Measurements from ENCODE around the gene SLC22A23.

SLC22A23 gene

GRCh38 chr6:3229566-3230178, 227.2 kb downstream of the SLC22A23 start:
- H2BK120ac ChIP-seq (ENCODE audit: low read depth, low read length), result no peak overlapping the region
- H3K4me3 ChIP-seq (ENCODE audit: low read length), result no peak overlapping the region
- no peaks in the 10 kb centered on the region for H3K4me1 ChIP-seq (ENCODE audit: control insufficient read depth, low read depth, low read length)
- H3K23ac ChIP-seq (ENCODE audit: low read length), result no peak overlapping the region
- H3K27me3 ChIP-seq (ENCODE audit: insufficient read depth, low read length, poor library complexity), result no peaks in the 10 kb centered on the region
- no peak overlapping the region for H2BK5ac ChIP-seq (ENCODE audit: low read length)
- peak overlapping the region; percentile 45 for H3K18ac ChIP-seq (ENCODE audit: low read length)
- no peak overlapping the region for H3K4ac ChIP-seq (ENCODE audit: low read depth, low read length)
- H3K4me2 ChIP-seq (ENCODE audit: low read length), result peak overlapping the region; percentile 18
- no peak overlapping the region for H4K8ac ChIP-seq (ENCODE audit: low read depth, low read length)
- no peaks in the 10 kb centered on the region for H3K36me3 ChIP-seq (ENCODE audit: control insufficient read depth, insufficient read depth, low read length)
- H3K56ac ChIP-seq (ENCODE audit: low read length), result peak overlapping the region; percentile 93
- no peak overlapping the region for H4K5ac ChIP-seq (ENCODE audit: low read length)
- peaks cover 19% of the 10 kb centered on the region for H3K79me2 ChIP-seq (ENCODE audit: control insufficient read depth, insufficient read depth, low read length)
- H3K79me1 ChIP-seq (ENCODE audit: low read length), result no peaks in the 10 kb centered on the region
- peak overlapping the region; percentile 79 for H3K9ac ChIP-seq (ENCODE audit: low read length)
- no peak overlapping the region for H3K27ac ChIP-seq (ENCODE audit: low read depth, low read length)
- no CpG with 5 or more reads among the region's 28 CpGs for WGBS (ENCODE audit: extremely low coverage, insufficient coverage, low lambda C conversion rate)
- H2BK15ac ChIP-seq (replicated peaks; ENCODE audit: low read depth), result no peak overlapping the region
- H2AK5ac ChIP-seq (ENCODE audit: low read length), result no peak overlapping the region
- peak; percentile 79 for DNase-seq

GRCh38 chr6:3228771-3229565, 227.9 kb downstream of the SLC22A23 start:
- H2AK5ac ChIP-seq (ENCODE audit: low read length), result no peak overlapping the region
- H3K9ac ChIP-seq (ENCODE audit: low read length), result peak overlapping the region; percentile 79
- H2BK15ac ChIP-seq (replicated peaks; ENCODE audit: low read depth), result no peak overlapping the region
- H2BK5ac ChIP-seq (ENCODE audit: low read length), result no peak overlapping the region
- no peak overlapping the region for H4K8ac ChIP-seq (ENCODE audit: low read depth, low read length)
- H3K4me1 ChIP-seq (ENCODE audit: control insufficient read depth, low read depth, low read length), result no peaks in the 10 kb centered on the region
- H3K4me2 ChIP-seq (ENCODE audit: low read length), result peak overlapping the region; percentile 18
- no peaks in the 10 kb centered on the region for H3K79me1 ChIP-seq (ENCODE audit: low read length)
- H3K27ac ChIP-seq (ENCODE audit: low read depth, low read length), result no peak overlapping the region
- no CpG with 5 or more reads among the region's 62 CpGs for WGBS (ENCODE audit: extremely low coverage, insufficient coverage, low lambda C conversion rate)
- peaks cover 2% of the 10 kb centered on the region for H3K36me3 ChIP-seq (ENCODE audit: control insufficient read depth, insufficient read depth, low read length)
- no peak overlapping the region for H2BK120ac ChIP-seq (ENCODE audit: low read depth, low read length)
- peaks cover 22% of the 10 kb centered on the region for H3K79me2 ChIP-seq (ENCODE audit: control insufficient read depth, insufficient read depth, low read length)
- no peak overlapping the region for H4K5ac ChIP-seq (ENCODE audit: low read length)
- H3K4ac ChIP-seq (ENCODE audit: low read depth, low read length), result peak overlapping the region; percentile 40
- peak overlapping the region; percentile 93 for H3K56ac ChIP-seq (ENCODE audit: low read length)
- peak; percentile 66 for DNase-seq
- peak overlapping the region; percentile 48 for H3K23ac ChIP-seq (ENCODE audit: low read length)
- H3K4me3 ChIP-seq (ENCODE audit: low read length), result peak overlapping the region; percentile 50
- no peaks in the 10 kb centered on the region for H3K27me3 ChIP-seq (ENCODE audit: insufficient read depth, low read length, poor library complexity)
- H3K18ac ChIP-seq (ENCODE audit: low read length), result no peak overlapping the region

DNA sequence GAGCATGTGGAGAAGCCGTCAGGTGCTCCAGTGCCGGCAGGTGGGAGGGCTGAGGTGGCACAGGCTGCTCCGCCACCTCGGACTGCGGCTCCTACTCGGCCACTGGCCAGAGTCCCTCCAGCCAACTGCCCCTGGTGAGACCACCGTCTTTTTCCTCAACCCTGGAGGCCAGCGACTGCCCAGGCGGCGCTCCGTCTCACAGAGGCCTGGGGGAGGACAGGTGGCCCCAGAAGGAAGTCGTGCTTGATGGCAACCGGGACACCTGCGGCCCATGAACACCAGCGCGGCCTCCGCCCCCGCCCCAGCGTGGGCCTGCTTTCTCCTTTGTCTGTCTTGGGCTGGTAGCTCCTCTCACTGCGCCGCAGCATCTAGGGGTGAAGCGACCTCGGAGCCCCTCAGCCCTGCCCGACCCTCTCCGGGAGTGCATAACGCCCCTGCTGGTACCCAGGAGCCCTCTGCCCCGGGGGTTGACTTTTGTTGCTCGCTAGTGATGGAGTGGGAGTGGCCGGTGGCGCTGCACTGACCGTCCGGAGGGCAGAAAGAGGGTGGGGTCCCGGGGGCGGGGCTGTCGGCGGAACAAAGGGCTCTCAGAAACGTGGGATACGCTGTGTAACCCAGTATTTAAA, 228.7 kb downstream of the SLC22A23 start:
- no peaks in the 10 kb centered on the region for H3K4me1 ChIP-seq (ENCODE audit: control insufficient read depth, low read depth, low read length)
- peak overlapping the region; percentile 75 for H3K23ac ChIP-seq (ENCODE audit: low read length)
- DNase-seq, result peak; percentile 89
- H3K9ac ChIP-seq (ENCODE audit: low read length), result peak overlapping the region; percentile 78
- no CpG with 5 or more reads among the region's 38 CpGs for WGBS (ENCODE audit: extremely low coverage, insufficient coverage, low lambda C conversion rate)
- no peak overlapping the region for H2BK5ac ChIP-seq (ENCODE audit: low read length)
- H3K27ac ChIP-seq (ENCODE audit: low read depth, low read length), result peak overlapping the region; percentile 78
- peaks cover 22% of the 10 kb centered on the region for H3K79me2 ChIP-seq (ENCODE audit: control insufficient read depth, insufficient read depth, low read length)
- no peak overlapping the region for H2AK5ac ChIP-seq (ENCODE audit: low read length)
- peak overlapping the region; percentile 96 for H3K4me2 ChIP-seq (ENCODE audit: low read length)
- no peaks in the 10 kb centered on the region for H3K79me1 ChIP-seq (ENCODE audit: low read length)
- no peak overlapping the region for H2BK15ac ChIP-seq (replicated peaks; ENCODE audit: low read depth)
- H3K4me3 ChIP-seq (ENCODE audit: low read length), result peak overlapping the region; percentile 52
- peak overlapping the region; percentile 84 for H3K56ac ChIP-seq (ENCODE audit: low read length)
- H4K5ac ChIP-seq (ENCODE audit: low read length), result no peak overlapping the region
- H4K8ac ChIP-seq (ENCODE audit: low read depth, low read length), result no peak overlapping the region
- H2BK120ac ChIP-seq (ENCODE audit: low read depth, low read length), result no peak overlapping the region
- H3K27me3 ChIP-seq (ENCODE audit: insufficient read depth, low read length, poor library complexity), result no peaks in the 10 kb centered on the region
- H3K18ac ChIP-seq (ENCODE audit: low read length), result peak overlapping the region; percentile 2
- no peak overlapping the region for H3K4ac ChIP-seq (ENCODE audit: low read depth, low read length)
- peaks cover 2% of the 10 kb centered on the region for H3K36me3 ChIP-seq (ENCODE audit: control insufficient read depth, insufficient read depth, low read length)

- no peak within 1 kb of the TSS for H2BK15ac ChIP-seq (replicated peaks; ENCODE audit: low read depth)
- H3K23ac ChIP-seq (ENCODE audit: low read length), result peak within 1 kb of the TSS; percentile 100
- no peaks in the 10 kb centered on the region for H3K79me1 ChIP-seq (ENCODE audit: low read length)
- H2AK5ac ChIP-seq (ENCODE audit: low read length), result no peak within 1 kb of the TSS
- no peak within 1 kb of the TSS for H2BK120ac ChIP-seq (ENCODE audit: low read depth, low read length)
- H3K4me1 ChIP-seq (ENCODE audit: control insufficient read depth, low read depth, low read length), result no peaks in the 10 kb centered on the region
- peaks cover 22% of the 10 kb centered on the region for H3K79me2 ChIP-seq (ENCODE audit: control insufficient read depth, insufficient read depth, low read length)
- peak within 1 kb of the TSS; percentile 96 for H3K4me2 ChIP-seq (ENCODE audit: low read length)
- H3K9ac ChIP-seq (ENCODE audit: low read length), result peak within 1 kb of the TSS; percentile 99
- peak within 1 kb of the TSS; percentile 26 for H3K4ac ChIP-seq (ENCODE audit: low read depth, low read length)
- peak; percentile 96 for DNase-seq
- H3K27ac ChIP-seq (ENCODE audit: low read depth, low read length), result peak within 1 kb of the TSS; percentile 79
- H4K5ac ChIP-seq (ENCODE audit: low read length), result no peak within 1 kb of the TSS
- H3K27me3 ChIP-seq (ENCODE audit: insufficient read depth, low read length, poor library complexity), result no peaks in the 10 kb centered on the region
- no peak within 1 kb of the TSS for H4K8ac ChIP-seq (ENCODE audit: low read depth, low read length)
- H3K18ac ChIP-seq (ENCODE audit: low read length), result peak within 1 kb of the TSS; percentile 34
- H3K4me3 ChIP-seq (ENCODE audit: low read length), result peak within 1 kb of the TSS; percentile 97
- H2BK5ac ChIP-seq (ENCODE audit: low read length), result peak within 1 kb of the TSS; percentile 88
- WGBS (ENCODE audit: extremely low coverage, insufficient coverage, low lambda C conversion rate), result no CpG with 5 or more reads among the region's 66 CpGs
- H3K56ac ChIP-seq (ENCODE audit: low read length), result peak within 1 kb of the TSS; percentile 99
- peaks cover 2% of the 10 kb centered on the region for H3K36me3 ChIP-seq (ENCODE audit: control insufficient read depth, insufficient read depth, low read length)
Observed at GRCh38 chr6:3227363-3228045, 229.3 kb downstream of the SLC22A23 start, which contains the start of gene TUBB2B. Gene TUBB2B, minus strand, starts transcription at chr6:3227653. Its CDS starts 110 bp downstream, at chr6:3227543.

DNA sequence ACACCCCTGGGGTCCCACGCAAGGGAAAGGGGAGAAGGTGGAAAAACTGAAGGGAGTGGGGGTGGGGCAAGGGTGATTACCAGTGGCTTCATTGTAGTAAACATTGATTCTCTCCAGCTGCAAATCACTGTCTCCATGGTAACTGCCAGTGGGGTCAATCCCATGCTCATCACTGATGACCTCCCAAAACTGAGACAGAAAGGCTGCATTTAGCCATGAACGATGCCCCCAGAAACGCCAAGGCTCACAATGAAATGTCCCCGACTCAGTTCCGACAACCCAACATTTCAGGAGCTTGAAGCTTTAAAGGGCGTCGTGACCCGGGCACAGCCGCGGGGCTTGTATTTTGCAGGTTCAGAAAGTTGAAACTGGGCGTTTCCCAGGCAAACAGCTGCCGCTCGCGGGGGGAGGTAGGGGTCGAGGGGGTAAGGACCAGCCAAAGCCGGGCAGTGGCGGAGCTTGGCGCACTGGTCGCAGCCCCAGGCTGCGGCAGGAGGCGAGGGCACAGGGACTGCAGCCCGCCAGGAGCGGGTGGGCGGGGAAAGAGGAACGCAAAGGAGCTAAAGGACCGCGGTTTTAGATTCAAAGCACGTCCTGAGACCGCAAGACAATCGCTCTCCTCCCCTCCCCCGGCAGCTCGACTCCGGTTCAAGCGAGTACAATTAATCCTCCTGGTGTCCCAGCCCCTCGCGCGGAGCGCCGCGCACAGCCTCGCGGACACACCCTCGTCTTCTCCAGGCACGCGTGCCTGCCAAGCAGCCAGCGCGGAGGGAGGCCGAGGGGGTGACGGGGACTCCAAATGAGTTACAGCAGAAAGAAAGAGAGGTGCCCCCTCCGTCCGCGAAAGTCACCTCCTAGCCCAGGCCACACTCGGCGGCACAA, 230.1 kb downstream of the SLC22A23 start:
- Histone ChIP-seq H2BK5ac (ENCODE audit: low read length) (peak overlapping the region; percentile 54), H3K27ac (ENCODE audit: low read depth, low read length) (peak overlapping the region; percentile 79), H2AK5ac (ENCODE audit: low read length) (no peak overlapping the region), H3K4ac (ENCODE audit: low read depth, low read length) (peak overlapping the region; percentile 26), H3K79me2 (ENCODE audit: control insufficient read depth, insufficient read depth, low read length) (peaks cover 22% of the 10 kb centered on the region), H3K4me3 (ENCODE audit: low read length) (peak overlapping the region; percentile 97), H3K79me1 (ENCODE audit: low read length) (no peaks in the 10 kb centered on the region), H3K23ac (ENCODE audit: low read length) (peak overlapping the region; percentile 91), H3K18ac (ENCODE audit: low read length) (peak overlapping the region; percentile 34), H2BK120ac (ENCODE audit: low read depth, low read length) (no peak overlapping the region), H4K8ac (ENCODE audit: low read depth, low read length) (no peak overlapping the region), H3K36me3 (ENCODE audit: control insufficient read depth, insufficient read depth, low read length) (peaks cover 2% of the 10 kb centered on the region), H3K4me2 (ENCODE audit: low read length) (peak overlapping the region; percentile 96), H3K56ac (ENCODE audit: low read length) (peak overlapping the region; percentile 99), H3K9ac (ENCODE audit: low read length) (peak overlapping the region; percentile 99), H3K27me3 (ENCODE audit: insufficient read depth, low read length, poor library complexity) (no peaks in the 10 kb centered on the region), H3K4me1 (ENCODE audit: control insufficient read depth, low read depth, low read length) (no peaks in the 10 kb centered on the region), H4K5ac (ENCODE audit: low read length) (no peak overlapping the region), H2BK15ac (replicated peaks; ENCODE audit: low read depth) (no peak overlapping the region)
- peak; percentile 81 for DNase-seq
- no CpG with 5 or more reads among the region's 54 CpGs for WGBS (ENCODE audit: extremely low coverage, insufficient coverage, low lambda C conversion rate)
